PFSK-1 (cell line): Measurements from ENCODE around the gene LILRB1.

Source experiments
- POLR2AphosphoS5 ChIP-seq: IDR thresholded peaks from 2 replicates; pipeline ENCODE4 v1.6.1; 2012; ENCODE audit warnings: low read depth, mild to moderate bottlenecking, control low read depth, low read length, moderate library complexity
- REST ChIP-seq, 2 experiments: IDR thresholded peaks; 2 replicates each; pipeline versions ENCODE4 v1.6.1 to v1.8.0; 2011 to 2012; ENCODE audit warnings: low read depth in 2 of 2, low read length in 2 of 2, control low read depth in 1 of 2, inconsistent platforms in 1 of 2, mild to moderate bottlenecking in 1 of 2, moderate library complexity in 1 of 2; ENCODE audit not compliant: insufficient read depth in 1 of 2
- SIN3A ChIP-seq: IDR thresholded peaks from 2 replicates; pipeline ENCODE4 v1.6.1; 2012; ENCODE audit warnings: mild to moderate bottlenecking, low read length, moderate library complexity, borderline replicate concordance; ENCODE audit not compliant: insufficient read depth
- TAF1 ChIP-seq: IDR thresholded peaks from 2 replicates; pipeline ENCODE4 v1.6.1; 2012; ENCODE audit warnings: low read length, control low read depth, borderline replicate concordance; ENCODE audit not compliant: insufficient read depth

DNA sequence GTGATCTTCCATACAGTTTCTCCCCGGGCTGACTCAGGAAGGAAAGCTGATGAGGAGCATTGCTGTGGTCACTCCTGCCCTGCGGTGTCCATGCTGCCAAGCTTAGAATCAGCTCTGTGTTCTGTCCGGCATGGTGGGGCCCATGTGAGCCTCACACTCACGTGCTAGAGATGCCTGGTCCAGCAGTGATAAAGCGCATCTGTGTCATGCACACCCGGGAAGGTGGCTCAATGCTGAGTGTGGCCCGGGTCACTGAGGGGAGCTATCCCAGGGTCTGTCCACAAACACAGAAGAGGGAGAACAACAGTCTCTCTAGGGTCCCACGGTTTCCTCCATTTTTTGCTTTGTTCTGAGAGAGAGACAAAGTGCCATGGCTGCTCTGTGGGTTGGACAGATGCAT, 3.5 kb upstream of the LILRB1 start:
- TF ChIP-seq SIN3A (no peak), TAF1 (no peak), POLR2AphosphoS5 (no peak), REST (IDR thresholded peaks at IDR 0.05; ENCODE audit: insufficient read depth in 1 of 2, low read depth in 2 of 2, low read length in 2 of 2) (no peak)
